Stomach (tissue), 9 donors: ENCODE measurements around the gene KDM6A. TPM values are rescaled to one million over a fixed set of nuclear protein-coding genes. Genes with fewer than 3 reads are reported as not detected.

Experiments used
- DNase-seq, 2 donors: peaks; one replicate each; pipeline versions ENCODE4 v3.0.0 to v3.0.0-alpha.2; 2013 to 2019
- H3K27ac ChIP-seq, 5 donors: fragments of 200-600 bp in 4 of 5; sonication (generic) in 4 of 5; one replicate each; pipeline ENCODE4 v1.5.1; 2013 to 2019; ENCODE audit warnings: mild to moderate bottlenecking in 1 of 5, moderate library complexity in 1 of 5
- H3K27me3 ChIP-seq, 3 donors: fragments of 200-600 bp; sonication (generic); one replicate each; pipeline ENCODE4 v1.5.1; 2017 to 2019; ENCODE audit warnings: mixed run types in 1 of 3
- H3K36me3 ChIP-seq, 4 donors: fragments of 200-600 bp; sonication (generic); 1 replicate in 3 of 4; 2 replicates in 1 of 4; pipeline ENCODE4 v1.5.1; 2016 to 2019
- H3K4me1 ChIP-seq, 4 donors: fragments of 200-600 bp; sonication (generic); one replicate each; pipeline ENCODE4 v1.5.1; 2016 to 2019
- H3K4me3 ChIP-seq, 4 donors: fragments of 200-600 bp; sonication (generic) in 3 of 4; one replicate each; pipeline ENCODE4 v1.5.1; 2016 to 2019; ENCODE audit warnings: mild to moderate bottlenecking in 1 of 4
- H3K9me3 ChIP-seq, 4 donors: fragments of 200-600 bp; sonication (generic); one replicate each; pipeline ENCODE4 v1.5.1; 2016 to 2019
- EP300 ChIP-seq: sonication (generic); formaldehyde crosslinking; IDR thresholded peaks from one replicate; pipeline ENCODE4 v1.6.1; 2017; ENCODE audit warnings: antibody characterized with exemption
- POLR2A ChIP-seq, 4 donors: fragments of 450-650 bp; IDR thresholded peaks; one replicate each; pipeline ENCODE4 v1.6.1; 2016; ENCODE audit warnings: antibody characterized with exemption in 4 of 4, control low read depth in 2 of 4, mild to moderate bottlenecking in 1 of 4, moderate library complexity in 1 of 4
- POLR2AphosphoS5 ChIP-seq, 3 donors: sonication (generic); formaldehyde crosslinking; IDR thresholded peaks; one replicate each; pipeline ENCODE4 v1.6.1; 2016; ENCODE audit warnings: antibody characterized with exemption in 3 of 3
- WGBS, 5 donors: extraction: QIAGEN DNeasy Blood & Tissue Kit in 3 of 5; methylation state at CpG; one replicate each; pipeline versions ENCODE4 v1.1.5 to v1.1.7; 2013 to 2018; 5-methylcytosine and 5-hydroxymethylcytosine counted together
- intact Hi-C: fragments of 100-400 bp; cut with DNase I; formaldehyde crosslinking; loops from one replicate; pipeline ENCODE4 v1.15.1; 2023; ENCODE audit warnings: low total_unique reads
- polyA plus RNA-seq, 3 donors: library from polyadenylated mRNA; stranded (reverse); fragments of 200-250 nt; gene quantifications; one replicate each; pipeline ENCODE4 v1.2.3, GENCODE V29; 2013
- total RNA-seq, 5 donors: library from RNA; depleted of rRNA; stranded (reverse); fragments of >200 nt; gene quantifications; one replicate each; pipeline versions ENCODE4 v1.1.0 to v1.2.3, GENCODE V29; 2014 to 2016
- TF ChIP-seq, protein P1 (sequence below), 7 experiments: fragments of 450-650 bp in 4 of 7; fragments of 200-600 bp in 3 of 7; sonication (generic) in 3 of 7; IDR thresholded peaks; one replicate each; pipeline ENCODE4 v1.5.1; 2016 to 2019; ENCODE audit warnings: antibody characterized with exemption in 7 of 7, control low read depth in 2 of 7, mild to moderate bottlenecking in 1 of 7
- donor health status: healthy with polysubstance abuse.
- donor health status: Bipolar disorder and iron deficiency.
- donor health status: healthy.

The KDM6A gene
- total and polyA plus RNA-seq, 8 donors = 7.0 to 105 (median 47.3) TPM

DNA sequence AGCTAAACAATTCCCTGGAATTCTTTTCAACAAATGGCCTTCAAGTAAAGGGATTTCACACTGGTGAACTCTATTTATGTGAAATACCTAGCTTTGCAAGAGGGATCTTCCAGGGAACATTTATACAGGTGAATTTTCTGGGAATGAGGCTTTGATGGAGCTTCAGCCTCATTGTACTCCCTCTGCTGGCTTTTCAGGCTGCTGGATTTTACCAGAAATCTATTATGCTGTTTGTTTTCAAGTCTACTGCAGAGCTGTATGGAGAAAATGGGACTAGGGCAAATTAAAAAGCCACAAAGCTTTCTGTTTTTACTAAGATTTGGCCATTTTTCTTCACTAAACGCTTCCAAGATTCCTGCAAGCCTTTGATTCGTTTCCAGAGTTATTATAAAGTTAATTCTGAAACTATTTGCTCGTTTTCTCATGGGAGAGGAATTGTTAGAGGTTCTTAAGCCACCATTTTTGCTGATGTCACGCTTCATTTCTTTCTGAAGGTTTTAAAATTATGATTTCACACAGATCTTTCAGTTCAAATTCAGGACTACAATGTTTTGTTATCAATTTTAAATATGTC is 31.6 kb downstream of the KDM6A start:
- Histone ChIP-seq H3K4me1 (peaks cover 0 to 79% (median 57%) of the 10 kb centered on the region in 4 donors), H3K9me3 (peaks cover 0 to 10% (median 0%) of the 10 kb centered on the region in 4 donors), H3K4me3 (no peak overlapping the region), H3K27me3 (no peaks in the 10 kb centered on the region), H3K27ac (peak overlapping the region in 1 of 5 donors; percentile 33), H3K36me3 (no peaks in the 10 kb centered on the region)
- TF ChIP-seq EP300 = no peak
- TF ChIP-seq, protein P1, sequence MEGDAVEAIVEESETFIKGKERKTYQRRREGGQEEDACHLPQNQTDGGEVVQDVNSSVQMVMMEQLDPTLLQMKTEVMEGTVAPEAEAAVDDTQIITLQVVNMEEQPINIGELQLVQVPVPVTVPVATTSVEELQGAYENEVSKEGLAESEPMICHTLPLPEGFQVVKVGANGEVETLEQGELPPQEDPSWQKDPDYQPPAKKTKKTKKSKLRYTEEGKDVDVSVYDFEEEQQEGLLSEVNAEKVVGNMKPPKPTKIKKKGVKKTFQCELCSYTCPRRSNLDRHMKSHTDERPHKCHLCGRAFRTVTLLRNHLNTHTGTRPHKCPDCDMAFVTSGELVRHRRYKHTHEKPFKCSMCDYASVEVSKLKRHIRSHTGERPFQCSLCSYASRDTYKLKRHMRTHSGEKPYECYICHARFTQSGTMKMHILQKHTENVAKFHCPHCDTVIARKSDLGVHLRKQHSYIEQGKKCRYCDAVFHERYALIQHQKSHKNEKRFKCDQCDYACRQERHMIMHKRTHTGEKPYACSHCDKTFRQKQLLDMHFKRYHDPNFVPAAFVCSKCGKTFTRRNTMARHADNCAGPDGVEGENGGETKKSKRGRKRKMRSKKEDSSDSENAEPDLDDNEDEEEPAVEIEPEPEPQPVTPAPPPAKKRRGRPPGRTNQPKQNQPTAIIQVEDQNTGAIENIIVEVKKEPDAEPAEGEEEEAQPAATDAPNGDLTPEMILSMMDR (IDR thresholded peaks at IDR 0.05) = no peak
- TF ChIP-seq POLR2A (IDR thresholded peaks at IDR 0.05) = no peak
- no peak for TF ChIP-seq POLR2AphosphoS5 (IDR thresholded peaks at IDR 0.05)
- no peak for DNase-seq
- 44 to 63% (median 52%) methylated on average over 4 of the region's 4 CpGs for WGBS, 5 donors
- intact Hi-C loops = no loop called here

DNA sequence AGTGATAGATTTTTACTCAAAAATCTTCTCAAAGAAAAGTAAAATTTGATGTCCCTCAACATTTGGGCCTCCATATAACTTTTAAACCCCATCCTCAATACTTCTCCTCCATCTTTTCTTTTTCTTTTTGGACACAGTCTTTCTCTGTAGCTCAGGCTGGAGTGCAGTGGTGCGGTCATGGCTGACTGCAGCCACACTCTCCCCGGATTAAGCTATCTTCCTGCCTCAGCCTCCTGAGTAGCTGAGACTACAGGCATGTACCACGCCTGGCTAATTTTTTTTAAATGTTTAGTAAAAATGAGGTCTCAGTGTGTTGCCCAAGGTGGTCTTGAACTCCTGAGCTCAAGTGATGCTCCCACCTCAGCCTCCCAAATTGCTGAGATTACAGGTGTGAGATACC is 33.1 kb downstream of the KDM6A start:
- TF ChIP-seq POLR2A (IDR thresholded peaks at IDR 0.05) = no peak
- TF ChIP-seq, protein P1 (IDR thresholded peaks at IDR 0.05) = no peak
- TF ChIP-seq EP300 = no peak
- TF ChIP-seq POLR2AphosphoS5 (IDR thresholded peaks at IDR 0.05) = no peak
- Histone ChIP-seq H3K9me3 (peaks cover 0 to 10% (median 0%) of the 10 kb centered on the region in 4 donors), H3K4me3 (no peak overlapping the region), H3K27ac (no peak overlapping the region), H3K27me3 (no peaks in the 10 kb centered on the region), H3K36me3 (no peaks in the 10 kb centered on the region), H3K4me1 (peaks cover 0 to 65% (median 42%) of the 10 kb centered on the region in 4 donors)
- intact Hi-C loops = no loop called here
- DNase-seq = no peak
- WGBS, 5 donors = 71 to 82% (median 80%) methylated on average over 3 of the region's 3 CpGs

DNA sequence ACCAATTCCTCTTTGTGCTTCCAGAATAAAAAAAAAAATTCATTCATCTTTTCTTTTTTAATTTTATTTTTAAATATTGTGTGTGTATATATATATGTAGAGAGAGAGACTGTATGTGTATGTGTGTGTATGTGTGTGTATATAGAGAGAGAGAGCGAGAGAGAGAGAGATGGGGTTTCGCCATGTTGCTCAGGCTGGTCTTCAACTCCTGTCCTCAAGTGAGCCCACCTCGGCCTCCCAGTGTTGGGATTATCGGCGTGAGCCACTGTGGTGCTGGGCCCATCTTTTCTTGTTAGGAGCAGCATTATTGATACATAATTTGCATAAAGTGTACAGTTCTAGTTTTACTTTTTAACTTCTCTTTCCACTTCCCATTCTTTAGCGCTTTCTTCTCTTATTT is 33.6 kb downstream of the KDM6A start:
- 90 to 96% (median 94%) methylated on average over 6 of the region's 6 CpGs for WGBS, 5 donors
- DNase-seq = no peak
- no peak overlapping the region for H3K27ac ChIP-seq
- intact Hi-C loops = no loop called here
- H3K4me1 ChIP-seq = peaks cover 0 to 61% (median 42%) of the 10 kb centered on the region in 4 donors
- no peak for TF ChIP-seq EP300
- TF ChIP-seq, protein P1 (IDR thresholded peaks at IDR 0.05) = no peak
- TF ChIP-seq POLR2A (IDR thresholded peaks at IDR 0.05) = no peak
- TF ChIP-seq POLR2AphosphoS5 (IDR thresholded peaks at IDR 0.05) = no peak
- no peaks in the 10 kb centered on the region for H3K27me3 ChIP-seq
- H3K9me3 ChIP-seq = peaks cover 0 to 10% (median 0%) of the 10 kb centered on the region in 4 donors
- H3K4me3 ChIP-seq = no peak overlapping the region
- no peaks in the 10 kb centered on the region for H3K36me3 ChIP-seq

DNA sequence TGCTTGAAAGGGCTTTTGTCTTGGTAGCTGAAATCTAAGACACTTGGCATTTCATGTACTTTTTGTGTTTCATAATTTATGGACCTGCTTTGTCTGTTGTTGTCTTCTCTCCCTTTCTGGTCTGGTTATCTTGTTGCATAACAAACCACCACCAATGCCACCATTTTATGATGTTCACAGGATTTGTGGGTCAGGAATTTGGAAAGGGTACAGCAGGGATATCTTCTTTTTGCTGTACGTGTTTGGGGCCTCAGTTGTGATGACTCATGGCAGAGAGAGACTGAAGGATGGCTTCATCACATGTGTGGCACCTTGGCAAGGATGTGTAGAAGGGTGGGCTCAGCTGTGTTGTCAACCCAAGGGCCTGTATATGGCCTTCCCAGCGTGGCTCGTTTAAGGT is 35.2 kb downstream of the KDM6A start:
- Histone ChIP-seq H3K4me3 (no peak overlapping the region), H3K36me3 (no peaks in the 10 kb centered on the region), H3K4me1 (peaks cover 0 to 69% (median 42%) of the 10 kb centered on the region in 4 donors), H3K27ac (peak overlapping the region in 1 of 5 donors; percentile 2), H3K9me3 (peaks cover 0 to 2% (median 0%) of the 10 kb centered on the region in 4 donors), H3K27me3 (no peaks in the 10 kb centered on the region)
- intact Hi-C loops = no loop called here
- DNase-seq = no peak
- TF ChIP-seq, protein P1 (IDR thresholded peaks at IDR 0.05) = no peak
- TF ChIP-seq POLR2AphosphoS5 (IDR thresholded peaks at IDR 0.05) (no peak), EP300 (no peak), POLR2A (IDR thresholded peaks at IDR 0.05) (no peak)
- WGBS, 5 donors = 35 to 60% (median 53%) methylated on average over 3 of the region's 3 CpGs
